Neural progenitor cell (in vitro differentiated cells): ENCODE data around the gene ITGA5.

ENCODE experiments used
- CTCF ChIP-seq: fragments of 200-600 bp; sonication (generic); IDR thresholded peaks from 2 replicates; pipeline ENCODE4 v1.5.1; 2017; ENCODE audit warnings: antibody characterized with exemption, mild to moderate bottlenecking
- EZH2 ChIP-seq: fragments of 200-600 bp; sonication (generic); IDR thresholded peaks from 2 replicates; pipeline ENCODE4 v1.6.1; 2017; ENCODE audit warnings: antibody characterized with exemption, mild to moderate bottlenecking, moderate library complexity
- EZH2phosphoT487 ChIP-seq: fragments of 200-600 bp; sonication (generic); IDR thresholded peaks from 2 replicates; pipeline ENCODE4 v1.6.1; 2017; ENCODE audit warnings: antibody characterized with exemption

- TF ChIP-seq CTCF (peak; percentile 98), EZH2 (no peak), EZH2phosphoT487 (no peak)
Observed at GRCh38 chr12:54360717-54361456, 58.2 kb downstream of the ITGA5 start.
